Stimulated activated CD8-positive, alpha-beta memory T cell treated with anti-CD3 and anti-CD28 coated beads, Interleukin-4, amount 100 ng/mL, for 24 hours (primary cell): ENCODE data around the gene ESAM.

ENCODE experiments used
- DNase-seq: peaks from one replicate; pipeline ENCODE4 v3.0.0-alpha.2; 2020; ENCODE audit warnings: low read depth

ESAM gene

GRCh38 chr11:124727474-124727873 is 34.6 kb downstream of the ESAM start:
- no peak for DNase-seq

- DNase-seq, result no peak
Observed at GRCh38 chr11:124725719-124726105, 36.4 kb downstream of the ESAM start.

- DNase-seq, result no peak
Observed at GRCh38 chr11:124724979-124725718, 36.9 kb downstream of the ESAM start.

GRCh38 chr11:124722176-124722575 is 39.9 kb downstream of the ESAM start:
- no peak for DNase-seq

GRCh38 chr11:124719534-124719933 is 42.6 kb downstream of the ESAM start:
- no peak for DNase-seq

- no peak for DNase-seq
Observed at GRCh38 chr11:124718801-124719200, 43.3 kb downstream of the ESAM start.

GRCh38 chr11:124717786-124718651 is 44.1 kb downstream of the ESAM start:
- peak; percentile 2 for DNase-seq

- DNase-seq, result no peak
Observed at GRCh38 chr11:124717421-124717785, 44.7 kb downstream of the ESAM start.

- no peak for DNase-seq
Observed at GRCh38 chr11:124716591-124716990, 45.5 kb downstream of the ESAM start.

GRCh38 chr11:124712392-124712791 is 49.7 kb downstream of the ESAM start:
- DNase-seq, result no peak

- DNase-seq, result no peak
Observed at GRCh38 chr11:124707829-124708228, 54.3 kb downstream of the ESAM start.
